H7 (cell line): Measurements from ENCODE around the gene PRDM15. TPM values are rescaled to one million over a fixed set of nuclear protein-coding genes. Genes with fewer than 3 reads are reported as not detected.

Experiments
- DNase-seq: peaks from one replicate; pipeline ENCODE4 v3.0.0; 2012
- H3K27me3 ChIP-seq: 2 replicates; pipeline ENCODE4 v1.6.0; 2011; ENCODE audit warnings: mild to moderate bottlenecking, low read length; ENCODE audit not compliant: control insufficient read depth, insufficient read depth
- H3K36me3 ChIP-seq: replicated peaks from 2 replicates; pipeline ENCODE4 v1.5.1; 2011; ENCODE audit warnings: low read length; ENCODE audit not compliant: control insufficient read depth, insufficient read depth
- H3K4me3 ChIP-seq: 2 replicates; pipeline ENCODE4 v1.5.1; 2011; ENCODE audit warnings: low read depth, mild to moderate bottlenecking, control low read depth, low read length, moderate library complexity; ENCODE audit not compliant: insufficient read depth
- total RNA-seq: library from RNA; depleted of rRNA; stranded (reverse); fragments of >200 nt; shearing (Covaris generic); gene quantifications from 2 replicates; pipeline ENCODE4 v1.2.3, GENCODE V29; 2014

PRDM15 gene
- total RNA-seq, 1 experiment from 2014 or later: 6.7 TPM

DNA sequence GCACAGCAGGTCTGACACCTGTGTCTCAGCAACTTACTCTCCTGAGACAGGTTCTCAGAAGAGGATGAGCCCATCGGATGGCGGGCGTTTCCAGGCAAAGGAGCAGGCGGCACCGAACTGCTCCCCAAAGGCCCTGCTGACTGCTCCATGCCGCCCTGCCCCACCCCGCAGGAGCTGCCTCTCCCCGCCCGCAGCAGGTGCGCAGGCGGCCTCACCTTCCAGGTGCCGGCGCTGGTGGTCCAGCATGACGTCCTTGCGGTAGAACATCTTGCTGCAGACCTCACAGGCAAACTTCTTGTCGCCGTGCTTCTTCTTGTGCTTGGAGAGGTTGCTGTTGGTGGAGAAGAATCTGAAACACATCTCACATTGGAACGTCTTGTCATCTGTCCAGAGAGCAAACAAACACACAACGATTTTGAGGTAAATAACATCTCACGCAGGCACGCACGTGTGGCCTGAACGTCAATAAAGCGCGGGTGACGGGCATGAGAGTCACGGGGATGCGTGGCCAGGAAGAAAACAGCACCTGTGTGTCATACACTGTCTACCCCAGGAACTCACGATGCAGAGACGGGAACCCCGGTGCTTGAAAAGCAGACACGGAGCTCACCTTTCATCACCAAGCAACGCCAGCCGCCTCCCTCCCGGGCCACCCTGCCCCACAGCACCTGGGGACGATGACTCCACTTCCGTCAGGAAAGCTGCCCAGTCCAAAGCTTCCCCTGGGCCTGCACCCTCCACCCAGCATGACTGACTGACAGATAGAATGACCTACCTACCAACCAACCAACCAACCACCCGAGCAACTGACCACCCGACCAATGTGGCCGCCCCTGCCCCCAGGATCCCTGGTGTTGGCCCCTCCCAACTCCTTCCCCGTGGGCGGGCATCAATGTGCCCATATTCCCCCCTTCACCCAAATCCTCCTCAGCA is 50.9 kb downstream of the PRDM15 start:
- H3K4me3 ChIP-seq: no peak overlapping the region
- DNase-seq: peak; percentile 66
- H3K36me3 ChIP-seq: peaks cover 1% of the 10 kb centered on the region
- H3K27me3 ChIP-seq: no peaks in the 10 kb centered on the region

DNA sequence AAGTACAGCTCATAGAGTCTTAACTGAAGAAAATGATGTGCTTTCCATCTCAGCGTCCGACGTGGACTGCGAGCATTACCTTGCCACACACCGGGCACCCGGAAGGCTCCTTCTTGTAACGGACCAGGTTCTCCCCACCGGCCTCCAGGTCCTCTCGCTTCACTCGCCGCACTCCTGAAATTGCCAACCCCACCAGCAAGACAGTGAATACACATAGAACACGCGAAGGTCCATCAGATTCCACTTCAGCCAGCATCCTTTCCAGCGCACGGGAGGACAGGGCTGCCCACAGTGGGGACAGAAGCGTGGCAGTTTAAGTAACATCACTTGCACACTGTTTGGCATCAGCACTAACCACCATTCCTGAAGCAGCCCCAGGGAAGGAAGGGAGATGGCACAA is 53.3 kb downstream of the PRDM15 start:
- no peak for DNase-seq
- no peaks in the 10 kb centered on the region; the same call in none of the 2 replicates for H3K36me3 ChIP-seq
- H3K4me3 ChIP-seq: no peak overlapping the region

DNA sequence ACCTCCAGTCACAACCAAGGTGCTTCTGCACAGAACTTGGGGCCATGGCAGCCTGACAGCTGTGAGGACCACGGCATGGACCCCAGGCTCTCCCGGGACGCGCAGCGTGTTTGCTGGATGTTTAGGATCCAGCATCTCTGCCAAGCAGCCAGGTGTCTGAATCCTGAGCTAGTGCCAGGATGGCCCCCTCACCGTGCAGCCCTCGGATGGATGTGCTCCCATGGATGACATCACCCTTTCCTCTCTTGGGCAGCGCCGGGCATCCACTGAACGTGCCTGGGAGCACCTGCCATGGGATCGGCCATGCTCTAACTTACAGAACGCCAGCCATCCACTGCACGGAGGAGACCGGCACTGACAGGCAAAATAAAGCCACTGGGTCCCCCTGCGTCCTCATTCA is 53.9 kb downstream of the PRDM15 start:
- Histone ChIP-seq H3K4me3 (no peak overlapping the region), H3K36me3 (no peaks in the 10 kb centered on the region; the same call in none of the 2 replicates), H3K27me3 (no peaks in the 10 kb centered on the region)
- no peak for DNase-seq

More for the DNA sequence above, 53.3 kb downstream of the PRDM15 start:
- no peaks in the 10 kb centered on the region for H3K27me3 ChIP-seq

DNA sequence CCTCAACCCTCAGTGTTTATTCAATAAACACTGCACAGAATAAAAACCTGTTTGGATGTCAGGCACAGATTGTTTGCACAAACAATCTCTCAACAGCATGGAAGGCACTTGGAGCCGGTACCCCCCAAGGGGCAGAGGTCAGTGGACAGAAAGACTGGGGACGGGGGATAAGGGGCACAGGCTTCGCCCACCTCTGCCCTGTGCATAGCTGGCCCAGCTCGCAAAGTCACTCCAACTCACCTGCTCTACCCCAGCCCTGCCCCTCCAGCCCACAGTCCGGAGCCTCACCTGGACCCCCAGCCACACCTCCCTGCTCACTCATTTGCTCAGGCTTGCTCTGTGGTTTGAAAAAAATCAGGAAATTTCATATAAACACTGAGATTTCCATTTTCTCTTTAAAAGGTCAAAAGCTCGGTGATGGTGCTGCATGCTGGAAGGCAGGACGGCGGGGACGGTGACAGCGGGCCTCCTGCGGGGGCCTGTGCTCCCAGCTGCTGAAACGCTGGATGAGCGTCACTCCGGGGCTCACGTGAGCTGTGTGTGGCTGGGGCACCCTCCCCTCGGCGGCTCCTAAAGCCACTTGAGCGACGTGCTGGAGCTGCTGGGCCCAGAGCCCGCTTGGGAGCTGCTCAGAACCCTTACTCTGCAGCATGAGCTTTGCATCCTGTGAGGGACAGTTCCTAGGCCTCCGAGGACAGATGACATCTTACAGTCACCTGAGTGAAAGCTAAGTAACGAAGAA is 54.5 kb downstream of the PRDM15 start:
- Histone ChIP-seq H3K36me3 (no peaks in the 10 kb centered on the region; the same call in none of the 2 replicates), H3K4me3 (no peak overlapping the region), H3K27me3 (no peaks in the 10 kb centered on the region)
- DNase-seq: no peak

DNA sequence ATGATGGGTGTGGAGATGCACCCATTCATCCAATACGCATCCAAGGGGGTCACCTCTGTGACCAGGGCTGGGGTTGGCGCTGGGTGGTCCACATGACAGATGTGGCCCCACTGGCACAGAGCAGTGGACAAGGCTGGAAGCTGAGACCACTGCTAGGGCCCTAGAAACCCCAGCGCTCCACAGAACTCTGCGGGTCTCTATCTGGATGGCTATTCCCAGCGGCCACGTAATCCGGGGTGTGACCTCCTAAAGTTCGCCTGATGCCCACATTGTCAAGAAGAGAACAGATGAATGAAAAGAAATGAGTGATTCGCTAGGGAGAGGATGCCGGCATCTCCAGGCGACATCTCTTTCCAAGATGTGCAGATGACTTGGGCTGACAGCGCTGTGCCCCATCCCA is 55.2 kb downstream of the PRDM15 start:
- Histone ChIP-seq H3K36me3 (no peaks in the 10 kb centered on the region; the same call in none of the 2 replicates), H3K27me3 (no peaks in the 10 kb centered on the region), H3K4me3 (no peak overlapping the region)
- no peak for DNase-seq

DNA sequence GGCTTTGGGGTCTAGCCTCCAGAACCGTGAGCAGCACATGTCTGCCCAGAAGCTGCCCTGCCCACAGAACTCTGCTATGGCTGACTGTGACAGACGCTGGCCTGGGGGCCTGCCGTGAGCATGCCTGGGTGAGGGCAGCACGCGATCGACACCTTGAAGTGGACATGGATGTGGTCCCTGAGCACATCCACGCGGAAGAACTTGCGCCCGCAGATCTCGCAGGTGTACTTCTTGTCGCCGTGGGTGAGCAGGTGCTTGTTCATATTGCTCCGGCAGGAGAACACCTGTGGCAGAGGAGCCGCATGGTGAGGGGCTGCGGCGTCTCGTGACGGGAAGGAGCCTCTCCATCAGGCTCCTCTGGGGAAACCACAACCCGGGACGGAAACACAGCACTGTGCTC is 56.0 kb downstream of the PRDM15 start:
- H3K36me3 ChIP-seq: no peaks in the 10 kb centered on the region; the same call in none of the 2 replicates
- H3K27me3 ChIP-seq: no peaks in the 10 kb centered on the region
- DNase-seq: no peak
- no peak overlapping the region for H3K4me3 ChIP-seq

DNA sequence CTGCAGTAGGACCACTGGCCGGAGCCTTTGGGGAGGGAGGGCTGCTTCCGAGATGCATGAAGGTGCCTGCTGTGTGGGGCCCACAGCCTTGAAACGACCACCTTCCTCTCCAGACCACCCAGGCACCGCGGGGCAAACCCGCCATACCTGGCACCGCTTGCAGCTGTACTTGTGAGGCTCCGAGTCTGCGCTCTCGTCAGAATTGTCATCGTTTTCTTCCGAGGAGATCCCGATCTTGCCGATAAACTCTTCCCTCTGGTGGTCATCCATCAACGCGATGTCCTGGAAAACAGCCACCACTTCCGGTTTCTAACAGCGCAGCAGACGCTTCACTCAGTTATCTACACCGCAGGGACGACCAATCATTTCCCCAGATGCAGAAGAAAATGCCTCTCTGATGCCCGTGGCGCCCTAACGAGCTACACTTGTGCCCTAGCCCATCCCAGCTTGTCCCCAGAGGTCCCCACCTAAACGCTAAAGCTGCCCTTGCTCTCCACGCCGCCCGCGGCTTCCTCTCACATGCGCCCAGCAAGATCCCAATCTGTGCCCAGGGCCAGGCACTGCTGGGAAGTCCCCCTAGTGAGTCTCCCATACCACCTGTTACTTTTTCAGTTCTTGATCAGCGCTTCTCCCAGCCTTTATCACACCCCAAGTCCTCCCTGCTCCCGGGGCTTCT is 57.2 kb downstream of the PRDM15 start:
- H3K36me3 ChIP-seq: no peaks in the 10 kb centered on the region; the same call in none of the 2 replicates
- no peak overlapping the region for H3K4me3 ChIP-seq
- DNase-seq: peak; percentile 60
- H3K27me3 ChIP-seq: no peaks in the 10 kb centered on the region

DNA sequence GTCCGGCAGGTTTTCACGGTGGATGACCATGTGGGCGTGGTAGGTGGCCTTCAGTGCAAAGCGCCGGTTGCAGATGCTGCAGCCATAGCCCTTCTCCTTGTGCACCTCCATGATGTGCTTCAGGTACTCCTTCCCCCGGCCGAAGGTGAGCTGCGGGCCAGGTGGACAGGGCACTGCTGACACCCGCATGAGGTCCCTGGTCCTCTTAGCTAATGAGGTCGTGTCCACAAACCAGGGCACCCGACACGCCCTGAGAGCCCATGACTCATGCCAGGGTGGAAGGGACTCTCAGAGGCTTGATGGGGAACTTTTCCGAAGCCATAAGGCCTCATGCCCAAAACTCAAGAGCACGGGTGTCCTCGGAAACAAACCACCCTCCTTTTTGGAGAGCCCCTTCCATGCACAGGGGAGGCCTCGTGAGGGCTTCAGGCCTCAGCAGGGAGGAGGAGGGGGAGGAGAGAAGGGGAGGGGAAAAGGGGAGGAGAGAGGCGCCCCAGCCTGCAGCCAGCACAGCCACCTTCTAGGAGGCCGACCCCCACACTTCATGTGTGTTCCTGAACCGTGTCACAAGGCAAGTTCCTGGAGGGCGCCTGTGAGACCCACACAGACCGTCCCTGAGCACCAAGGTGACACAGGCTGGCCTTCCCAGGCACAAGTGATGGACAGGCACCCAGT is 57.9 kb downstream of the PRDM15 start:
- Histone ChIP-seq H3K27me3 (no peaks in the 10 kb centered on the region), H3K4me3 (no peak overlapping the region), H3K36me3 (no peaks in the 10 kb centered on the region; the same call in none of the 2 replicates)
- DNase-seq: peak; percentile 46

DNA sequence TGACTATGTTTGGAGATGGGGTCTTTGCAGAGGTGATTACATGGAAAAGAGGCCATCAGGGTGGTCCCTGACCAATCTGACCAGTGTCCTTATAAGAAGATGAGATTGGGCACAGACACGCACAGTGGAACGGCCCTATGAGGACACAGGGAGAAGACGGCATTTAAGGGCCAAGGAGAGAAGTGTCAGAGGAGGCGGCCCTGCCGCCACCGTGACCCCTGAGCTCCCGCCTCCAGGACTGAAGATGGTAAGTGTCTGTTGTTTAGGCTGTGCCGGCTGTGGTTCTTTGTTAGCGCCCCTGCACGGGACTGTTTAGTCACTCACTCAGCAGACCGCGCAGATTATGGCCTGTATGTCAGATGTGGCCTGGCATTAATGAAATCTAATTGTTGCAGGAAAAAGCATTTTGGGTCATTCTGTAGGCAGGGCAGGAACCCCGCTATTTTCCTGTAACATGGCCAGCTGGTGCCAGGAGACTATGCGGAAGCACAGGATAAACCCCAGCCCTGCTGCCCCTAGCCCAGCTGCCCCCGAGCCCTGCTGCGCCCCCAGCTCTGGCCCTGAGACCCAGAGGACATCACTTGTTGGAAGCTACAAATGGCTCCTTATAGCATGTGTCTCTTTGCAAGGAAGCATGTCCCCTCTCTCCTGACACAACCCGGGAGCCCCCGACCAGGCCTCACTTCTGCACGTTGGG is 58.6 kb downstream of the PRDM15 start:
- DNase-seq: no peak
- H3K4me3 ChIP-seq: no peak overlapping the region
- H3K27me3 ChIP-seq: no peaks in the 10 kb centered on the region
- H3K36me3 ChIP-seq: no peaks in the 10 kb centered on the region; the same call in 1 of the 2 replicates

DNA sequence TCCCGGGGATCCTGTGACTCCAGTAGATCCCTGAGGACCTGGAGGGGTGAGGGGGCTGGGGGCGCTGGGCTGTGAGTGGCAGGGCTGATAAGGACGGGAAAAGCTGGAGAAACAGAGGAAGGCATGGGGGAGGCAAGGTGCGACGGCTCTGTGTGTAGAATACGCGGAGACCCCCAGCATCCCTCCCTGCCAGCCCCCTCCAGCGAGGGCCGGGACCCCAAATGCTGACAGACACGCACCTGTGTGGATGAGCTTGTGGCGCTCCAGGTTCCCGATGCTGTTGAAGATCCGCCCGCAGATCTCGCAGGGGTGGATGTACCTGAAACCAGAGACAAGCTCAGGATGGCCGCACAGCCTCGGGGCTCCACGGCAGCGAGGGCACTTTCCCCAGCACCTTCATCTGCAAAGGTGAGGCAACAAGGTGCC is 59.3 kb downstream of the PRDM15 start:
- Histone ChIP-seq H3K4me3 (no peak overlapping the region), H3K27me3 (no peaks in the 10 kb centered on the region), H3K36me3 (peaks cover 2% of the 10 kb centered on the region)
- peak; percentile 45 for DNase-seq

DNA sequence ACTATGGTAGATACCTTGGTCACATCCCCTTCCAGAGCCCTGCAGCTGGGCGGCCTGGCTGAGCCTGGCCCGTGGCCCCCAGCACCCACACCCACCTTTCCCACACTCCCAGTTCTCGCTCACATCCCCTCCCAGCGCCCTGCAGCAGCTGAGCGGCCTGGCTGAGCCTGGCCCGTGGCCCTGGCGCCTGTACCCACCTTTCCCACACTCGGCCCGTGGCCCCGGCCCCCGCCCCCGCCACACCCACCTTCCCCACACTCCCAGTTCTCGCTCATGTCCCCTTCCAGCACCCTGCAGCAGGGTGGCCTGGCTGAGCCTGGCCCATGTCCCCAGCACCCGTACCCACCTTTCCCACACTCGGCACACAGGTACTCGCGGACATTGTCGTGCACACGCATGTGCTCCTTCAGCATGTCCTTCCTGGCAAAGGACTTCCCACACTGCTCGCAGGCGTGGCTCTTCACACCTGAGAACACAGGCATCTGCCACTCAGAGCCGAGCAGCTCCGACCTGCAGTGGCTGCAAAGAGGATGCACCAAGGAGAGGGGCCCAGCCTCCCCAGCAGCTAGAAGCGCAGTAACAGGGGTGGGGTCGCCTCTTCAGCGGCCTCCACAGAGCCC is 59.8 kb downstream of the PRDM15 start:
- H3K36me3 ChIP-seq: peaks cover 2% of the 10 kb centered on the region
- H3K27me3 ChIP-seq: no peaks in the 10 kb centered on the region
- DNase-seq: peak; percentile 48
- H3K4me3 ChIP-seq: no peak overlapping the region

DNA sequence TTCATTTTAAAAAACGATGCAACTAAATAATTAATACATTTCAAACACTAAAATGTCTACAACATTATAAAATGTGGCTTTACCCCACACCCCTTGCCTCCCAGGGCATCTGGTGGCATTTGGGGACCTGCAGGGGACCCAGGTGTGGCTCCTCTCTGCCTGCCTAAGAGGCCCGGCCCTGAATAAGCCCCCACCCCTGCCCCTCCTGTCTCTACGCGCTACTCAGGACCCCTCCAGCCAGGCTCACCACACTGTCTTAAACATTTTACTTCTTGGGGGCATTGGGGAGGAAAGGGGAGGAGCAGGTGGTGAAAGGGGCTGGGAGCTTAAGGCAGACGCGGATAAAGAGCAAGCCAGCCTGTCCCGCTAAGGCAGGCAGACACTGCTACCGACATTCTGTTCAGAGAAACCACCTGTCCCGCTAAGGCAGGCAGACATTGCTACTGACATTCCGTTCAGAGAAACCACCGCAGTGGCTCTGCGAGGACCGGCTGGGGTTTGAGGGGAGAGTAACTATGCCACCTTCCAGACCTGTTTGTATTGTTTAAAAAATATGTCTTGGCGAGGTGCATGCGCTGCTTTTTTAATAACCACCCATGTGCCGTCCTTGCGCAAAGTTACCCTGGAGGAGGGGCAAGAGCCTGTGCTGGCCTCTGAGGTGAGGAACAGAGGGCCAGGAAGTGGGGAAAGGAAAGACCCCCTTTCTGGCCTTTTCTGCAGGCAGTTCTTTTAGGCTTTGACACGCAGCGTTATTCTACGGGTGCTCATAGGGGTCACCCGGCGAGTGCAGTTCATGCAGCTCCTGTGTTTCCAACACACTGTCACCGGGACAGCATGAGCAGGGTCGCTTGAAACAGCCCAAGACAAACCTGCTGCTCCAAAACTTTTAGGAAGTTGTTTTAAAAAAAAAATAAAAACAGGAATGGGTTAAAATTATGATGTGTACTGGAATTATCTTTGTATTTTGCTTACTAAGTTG is 61.0 kb downstream of the PRDM15 start:
- DNase-seq: peak; percentile 51

More for the DNA sequence above, 61.0 kb downstream of the PRDM15 start:
- peaks cover 4% of the 10 kb centered on the region for H3K36me3 ChIP-seq
- H3K4me3 ChIP-seq: no peak overlapping the region
- H3K27me3 ChIP-seq: no peaks in the 10 kb centered on the region
